ENCODE data around the gene HRCT1.

HRCT1 gene

DNA sequence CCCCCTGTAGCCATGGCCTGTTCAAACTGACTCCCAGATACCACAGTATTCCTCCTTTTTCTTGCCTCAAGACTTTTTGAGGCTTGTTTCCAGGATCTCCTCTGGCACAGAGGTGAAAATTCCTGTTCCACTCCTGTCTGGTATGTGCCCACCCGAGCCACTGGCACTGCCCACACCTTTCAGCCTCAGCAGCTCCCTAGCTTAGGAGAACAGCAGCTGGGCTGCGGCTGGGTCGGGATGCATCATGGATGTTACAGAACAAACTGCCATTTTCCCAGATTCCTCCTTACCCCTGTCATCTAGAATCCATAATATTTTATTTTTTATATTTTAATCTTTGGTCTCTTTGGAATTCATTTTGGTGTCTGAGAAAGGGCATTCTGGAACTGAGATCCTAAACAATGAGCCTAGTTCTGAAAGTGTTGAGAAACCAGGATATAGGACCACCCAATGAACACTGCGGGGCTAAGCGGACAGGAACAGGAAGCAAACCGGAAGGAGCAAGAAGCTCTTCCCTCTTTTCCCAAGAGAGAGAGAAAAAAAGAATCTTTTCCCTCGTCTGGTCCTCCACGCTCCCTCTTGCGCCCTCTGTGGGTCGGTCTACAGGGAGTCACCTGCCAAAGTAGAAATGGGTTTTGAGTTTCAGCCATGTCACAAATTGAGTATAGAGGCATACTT, 39.5 kb downstream of the HRCT1 start:
- peaks cover 4% of the 10 kb centered on the region for H3K4me1 ChIP-seq (ENCODE audit: control insufficient read depth, insufficient read depth, low read length)
- H3K27ac ChIP-seq (ENCODE audit: low read length), result no peak overlapping the region
- no peaks in the 10 kb centered on the region for H3K9me3 ChIP-seq (ENCODE audit: control insufficient read depth in 2 of 2, low read length in 2 of 2)
- H3K9ac ChIP-seq (ENCODE audit: low read length in 2 of 2), result no peak overlapping the region
- peak overlapping the region; percentile 26 to 57 for H3K4me3 ChIP-seq (ENCODE audit: low read length in 2 of 2)
- H3K36me3 ChIP-seq (ENCODE audit: control insufficient read depth in 2 of 2, insufficient read depth in 2 of 2, low read length in 2 of 2), result no peaks in the 10 kb centered on the region
- no peaks in the 10 kb centered on the region for H3K27me3 ChIP-seq (ENCODE audit: control insufficient read depth in 1 of 2, insufficient read depth in 2 of 2, low read length in 2 of 2)

DNA sequence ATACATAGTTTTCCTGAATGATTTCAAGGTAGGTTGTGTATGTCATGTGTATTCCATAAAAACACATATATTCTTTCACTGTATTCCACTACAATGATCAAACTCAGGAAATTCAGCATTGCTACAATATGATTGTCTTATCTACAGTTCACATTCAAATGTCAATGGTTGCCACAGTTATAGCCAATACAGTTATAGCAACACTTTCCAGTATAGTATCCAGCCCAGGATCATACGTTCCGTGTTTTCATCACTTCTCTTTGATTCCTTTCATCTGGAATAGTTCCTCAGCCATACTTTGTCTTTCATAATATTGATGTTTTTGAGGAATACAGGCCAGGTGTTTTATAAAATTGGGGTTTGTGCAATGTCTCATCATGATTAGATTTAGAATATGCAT, 42.4 kb downstream of the HRCT1 start:
- no peak overlapping the region for H3K9ac ChIP-seq (ENCODE audit: low read length in 2 of 2)
- H3K27ac ChIP-seq (ENCODE audit: low read length), result no peak overlapping the region
- no peaks in the 10 kb centered on the region for H3K36me3 ChIP-seq (ENCODE audit: control insufficient read depth in 2 of 2, insufficient read depth in 2 of 2, low read length in 2 of 2)
- H3K27me3 ChIP-seq (ENCODE audit: control insufficient read depth in 1 of 2, insufficient read depth in 2 of 2, low read length in 2 of 2), result peaks cover 0 to 2% of the 10 kb centered on the region in 2 donors
- H3K4me3 ChIP-seq (ENCODE audit: low read length in 2 of 2), result no peak overlapping the region
- no peaks in the 10 kb centered on the region for H3K9me3 ChIP-seq (ENCODE audit: control insufficient read depth in 2 of 2, low read length in 2 of 2)
- peaks cover 4% of the 10 kb centered on the region for H3K4me1 ChIP-seq (ENCODE audit: control insufficient read depth, insufficient read depth, low read length)

DNA sequence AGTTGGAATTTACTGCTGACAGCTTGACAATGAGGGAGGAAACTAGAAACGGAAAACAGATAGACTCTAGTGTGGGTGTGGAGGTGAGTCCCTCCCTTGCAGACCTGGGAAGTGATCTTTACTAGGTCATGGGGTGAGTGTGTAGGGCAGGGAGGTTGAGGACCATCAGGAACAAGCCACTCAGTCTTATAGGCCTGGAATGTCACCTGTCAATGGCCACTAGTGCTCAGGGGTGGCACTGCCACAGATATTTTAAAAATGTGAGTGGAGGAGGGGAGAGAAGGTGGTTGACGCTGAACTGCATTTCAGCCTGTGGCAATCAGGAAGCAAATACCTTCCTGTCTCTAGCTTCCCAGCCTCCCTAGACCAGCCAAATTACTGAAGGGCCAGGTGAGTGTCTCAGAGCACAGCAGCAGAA, 42.9 kb downstream of the HRCT1 start:
- peaks cover 2% of the 10 kb centered on the region in 2 donors for H3K27me3 ChIP-seq (ENCODE audit: control insufficient read depth in 1 of 2, insufficient read depth in 2 of 2, low read length in 2 of 2)
- peaks cover 4% of the 10 kb centered on the region for H3K4me1 ChIP-seq (ENCODE audit: control insufficient read depth, insufficient read depth, low read length)
- H3K9me3 ChIP-seq (ENCODE audit: control insufficient read depth in 2 of 2, low read length in 2 of 2), result no peaks in the 10 kb centered on the region
- H3K4me3 ChIP-seq (ENCODE audit: low read length in 2 of 2), result no peak overlapping the region
- H3K36me3 ChIP-seq (ENCODE audit: control insufficient read depth in 2 of 2, insufficient read depth in 2 of 2, low read length in 2 of 2), result no peaks in the 10 kb centered on the region
- H3K27ac ChIP-seq (ENCODE audit: low read length), result no peak overlapping the region
- no peak overlapping the region for H3K9ac ChIP-seq (ENCODE audit: low read length in 2 of 2)

DNA sequence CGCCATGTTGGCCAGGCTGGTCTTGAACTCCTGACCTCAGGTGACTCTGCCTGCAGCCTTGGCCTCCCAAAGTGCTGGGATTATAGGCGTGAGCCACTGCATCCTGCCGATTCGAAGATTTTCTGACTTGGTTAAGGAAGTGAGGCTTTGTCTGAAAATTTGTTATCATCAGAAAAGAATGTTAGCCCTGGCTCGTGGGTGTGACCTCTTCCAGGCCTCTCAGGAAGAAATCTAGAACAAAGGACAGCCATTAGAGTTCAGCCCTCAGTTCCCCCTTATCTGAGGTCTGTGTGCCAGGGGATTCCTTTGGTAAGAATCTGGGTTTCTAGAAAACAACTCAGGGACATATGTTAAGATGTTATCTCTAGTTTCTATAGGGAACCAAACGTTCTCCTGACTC, 45.7 kb downstream of the HRCT1 start:
- Histone ChIP-seq H3K9me3 (ENCODE audit: control insufficient read depth in 2 of 2, low read length in 2 of 2) (no peaks in the 10 kb centered on the region), H3K36me3 (ENCODE audit: control insufficient read depth in 2 of 2, insufficient read depth in 2 of 2, low read length in 2 of 2) (no peaks in the 10 kb centered on the region), H3K27me3 (ENCODE audit: control insufficient read depth in 1 of 2, insufficient read depth in 2 of 2, low read length in 2 of 2) (peaks cover 2% of the 10 kb centered on the region in 2 donors), H3K4me3 (ENCODE audit: low read length in 2 of 2) (no peak overlapping the region), H3K4me1 (ENCODE audit: control insufficient read depth, insufficient read depth, low read length) (peaks cover 4% of the 10 kb centered on the region), H3K27ac (ENCODE audit: low read length) (no peak overlapping the region), H3K9ac (ENCODE audit: low read length in 2 of 2) (no peak overlapping the region)

DNA sequence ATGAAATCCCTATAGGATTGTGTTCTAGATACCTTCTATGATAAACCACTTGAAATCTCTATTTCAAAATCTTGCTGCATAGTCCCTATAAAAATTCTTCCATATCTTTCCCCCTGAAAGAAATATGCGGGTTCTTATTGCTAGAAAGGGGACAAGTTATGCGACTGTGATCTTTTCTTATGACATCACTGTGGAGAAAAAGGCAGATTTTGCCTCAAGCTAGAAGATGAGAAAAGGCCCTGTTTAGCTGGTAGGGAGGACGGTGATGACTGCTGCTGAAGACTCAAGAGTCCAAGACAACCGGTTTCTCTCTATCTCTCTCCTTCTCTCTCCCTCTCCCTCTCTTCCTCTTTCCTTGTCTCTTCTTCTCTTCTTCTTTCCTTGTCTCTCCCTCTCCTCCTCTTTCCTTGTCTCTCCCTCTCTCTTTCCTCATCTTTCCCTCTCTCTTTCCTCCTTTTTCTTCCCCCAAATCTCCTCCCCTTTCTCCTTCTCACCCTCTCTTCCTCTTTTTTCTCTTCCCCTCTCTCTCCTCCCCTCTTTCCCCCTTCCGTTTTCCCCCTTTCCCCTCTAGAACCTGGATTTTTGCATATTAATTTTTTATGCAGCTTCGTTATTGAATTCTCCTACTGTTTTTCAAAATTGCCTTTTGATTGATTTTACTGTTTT, 46.7 kb downstream of the HRCT1 start:
- H3K9ac ChIP-seq (ENCODE audit: low read length in 2 of 2), result no peak overlapping the region
- H3K27me3 ChIP-seq (ENCODE audit: control insufficient read depth in 1 of 2, insufficient read depth in 2 of 2, low read length in 2 of 2), result peaks cover 2 to 6% of the 10 kb centered on the region in 2 donors
- no peaks in the 10 kb centered on the region for H3K9me3 ChIP-seq (ENCODE audit: control insufficient read depth in 2 of 2, low read length in 2 of 2)
- H3K4me1 ChIP-seq (ENCODE audit: control insufficient read depth, insufficient read depth, low read length), result peaks cover 4% of the 10 kb centered on the region
- H3K36me3 ChIP-seq (ENCODE audit: control insufficient read depth in 2 of 2, insufficient read depth in 2 of 2, low read length in 2 of 2), result no peaks in the 10 kb centered on the region
- H3K27ac ChIP-seq (ENCODE audit: low read length), result no peak overlapping the region
- no peak overlapping the region for H3K4me3 ChIP-seq (ENCODE audit: low read length in 2 of 2)

DNA sequence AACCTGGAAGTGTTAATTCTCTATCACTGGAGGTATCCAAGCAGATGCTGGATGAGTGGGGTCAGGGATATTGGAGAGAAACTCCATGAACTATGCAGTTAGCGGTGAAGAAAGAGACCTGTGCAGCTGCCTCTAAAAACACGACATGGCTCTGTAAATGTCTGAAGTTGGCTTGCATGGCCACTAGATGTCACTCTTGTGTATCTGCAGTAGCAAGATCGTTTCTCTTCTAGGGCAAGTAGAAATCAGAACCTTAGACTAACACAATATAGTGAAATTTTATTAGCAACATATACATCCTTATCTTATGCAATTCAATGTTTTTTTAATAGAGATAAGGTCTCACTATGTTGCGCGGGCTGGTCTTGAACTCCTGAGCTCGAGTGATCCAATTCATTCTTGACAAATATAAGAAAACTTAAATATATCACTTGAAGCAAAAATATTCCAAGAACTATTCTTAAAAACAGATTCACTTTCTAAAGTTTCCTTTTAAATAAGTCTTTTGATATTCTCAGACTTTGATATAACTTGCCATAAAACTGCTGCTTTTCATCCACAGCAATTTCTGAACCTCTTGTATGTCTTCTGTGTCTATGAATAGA, 49.0 kb downstream of the HRCT1 start:
- Histone ChIP-seq H3K36me3 (ENCODE audit: control insufficient read depth in 2 of 2, insufficient read depth in 2 of 2, low read length in 2 of 2) (no peaks in the 10 kb centered on the region), H3K9me3 (ENCODE audit: control insufficient read depth in 2 of 2, low read length in 2 of 2) (no peaks in the 10 kb centered on the region), H3K4me1 (ENCODE audit: control insufficient read depth, insufficient read depth, low read length) (no peaks in the 10 kb centered on the region), H3K9ac (ENCODE audit: low read length in 2 of 2) (no peak overlapping the region), H3K27ac (ENCODE audit: low read length) (no peak overlapping the region), H3K27me3 (ENCODE audit: control insufficient read depth in 1 of 2, insufficient read depth in 2 of 2, low read length in 2 of 2) (peaks cover 2 to 10% of the 10 kb centered on the region in 2 donors), H3K4me3 (ENCODE audit: low read length in 2 of 2) (no peak overlapping the region)

DNA sequence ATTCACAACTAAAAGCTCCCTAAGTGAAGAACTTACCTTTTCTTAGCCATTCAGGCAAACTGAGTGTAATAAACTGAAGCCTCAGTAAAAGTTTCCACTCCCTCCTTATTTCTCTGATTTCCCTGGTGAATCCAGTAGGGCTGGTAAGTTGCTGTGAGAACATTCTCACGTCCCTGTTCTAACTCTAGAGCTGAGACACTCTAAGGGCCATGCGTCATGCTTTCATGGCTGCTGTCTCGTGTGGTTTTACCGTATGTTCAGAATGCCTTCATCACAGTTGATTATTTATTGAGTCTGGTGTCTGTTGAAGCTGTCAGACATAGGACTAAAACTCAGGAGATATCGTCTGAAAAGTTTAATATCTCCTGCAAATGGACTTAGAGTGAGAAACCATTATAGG, 50.6 kb downstream of the HRCT1 start:
- Histone ChIP-seq H3K36me3 (ENCODE audit: control insufficient read depth in 2 of 2, insufficient read depth in 2 of 2, low read length in 2 of 2) (no peaks in the 10 kb centered on the region), H3K4me3 (ENCODE audit: low read length in 2 of 2) (no peak overlapping the region), H3K9ac (ENCODE audit: low read length in 2 of 2) (no peak overlapping the region), H3K27me3 (ENCODE audit: control insufficient read depth in 1 of 2, insufficient read depth in 2 of 2, low read length in 2 of 2) (peaks cover 2 to 9% of the 10 kb centered on the region in 2 donors), H3K27ac (ENCODE audit: low read length) (no peak overlapping the region), H3K4me1 (ENCODE audit: control insufficient read depth, insufficient read depth, low read length) (no peaks in the 10 kb centered on the region), H3K9me3 (ENCODE audit: control insufficient read depth in 2 of 2, low read length in 2 of 2) (no peaks in the 10 kb centered on the region)

Data from stomach smooth muscle (tissue), 2 donors.